ENCODE measurements around the gene LECT2. TPM values are rescaled to one million over a fixed set of nuclear protein-coding genes. Genes with fewer than 3 reads are reported as not detected.

Gene LECT2
- total RNA-seq, 2 experiments from 2014 or later: not detected

- no peak overlapping the region for H3K27ac ChIP-seq (ENCODE audit: low read depth, low read length, poor library complexity, severe bottlenecking)
- intact Hi-C loops (cut with micrococcal nuclease; ENCODE audit: unreplicated experiment): no loop called here
- no peaks in the 10 kb centered on the region for H3K36me3 ChIP-seq (ENCODE audit: insufficient read depth, low read length)
- H4K20me1 ChIP-seq (ENCODE audit: insufficient read depth, low read length): no peaks in the 10 kb centered on the region
- no peaks in the 10 kb centered on the region for H3K79me2 ChIP-seq (ENCODE audit: insufficient read depth, low read depth, low read length)
- peak; percentile 78 for DNase-seq (ENCODE audit: low spot score)
- BruUV-seq (replicated peaks): no TSS peak
- no peak overlapping the region for H3K4me3 ChIP-seq (ENCODE audit: low read depth, low read length, poor library complexity, severe bottlenecking)
- H3K9me2 ChIP-seq (ENCODE audit: insufficient read depth, low read length): no peaks in the 10 kb centered on the region
- no peaks in the 10 kb centered on the region for H3K9me3 ChIP-seq (ENCODE audit: low read length)
- H2AFZ ChIP-seq (ENCODE audit: low read length): peak overlapping the region; percentile 70
- TF ChIP-seq EZH2phosphoT487 (IDR thresholded peaks at IDR 0.05; ENCODE audit: borderline replicate concordance, low read depth, low read length): no peak
- TF ChIP-seq, protein P1, sequence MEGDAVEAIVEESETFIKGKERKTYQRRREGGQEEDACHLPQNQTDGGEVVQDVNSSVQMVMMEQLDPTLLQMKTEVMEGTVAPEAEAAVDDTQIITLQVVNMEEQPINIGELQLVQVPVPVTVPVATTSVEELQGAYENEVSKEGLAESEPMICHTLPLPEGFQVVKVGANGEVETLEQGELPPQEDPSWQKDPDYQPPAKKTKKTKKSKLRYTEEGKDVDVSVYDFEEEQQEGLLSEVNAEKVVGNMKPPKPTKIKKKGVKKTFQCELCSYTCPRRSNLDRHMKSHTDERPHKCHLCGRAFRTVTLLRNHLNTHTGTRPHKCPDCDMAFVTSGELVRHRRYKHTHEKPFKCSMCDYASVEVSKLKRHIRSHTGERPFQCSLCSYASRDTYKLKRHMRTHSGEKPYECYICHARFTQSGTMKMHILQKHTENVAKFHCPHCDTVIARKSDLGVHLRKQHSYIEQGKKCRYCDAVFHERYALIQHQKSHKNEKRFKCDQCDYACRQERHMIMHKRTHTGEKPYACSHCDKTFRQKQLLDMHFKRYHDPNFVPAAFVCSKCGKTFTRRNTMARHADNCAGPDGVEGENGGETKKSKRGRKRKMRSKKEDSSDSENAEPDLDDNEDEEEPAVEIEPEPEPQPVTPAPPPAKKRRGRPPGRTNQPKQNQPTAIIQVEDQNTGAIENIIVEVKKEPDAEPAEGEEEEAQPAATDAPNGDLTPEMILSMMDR (conservative IDR thresholded peaks at IDR 0.05; ENCODE audit: low read length): no peak
- ChIA-PET POLR2A (interaction anchor here (0.5 to 0.9 kb wide), 2 partner anchors 78 to 1003 kb away, joined by 3 read pairs; no protein-coding TSS in a partner anchor), CTCF (ENCODE audit: unreplicated experiment) (interaction anchor here (0.6 kb wide), 1 partner anchor 184 kb away, joined by 3 read pairs; no protein-coding TSS in a partner anchor)
- H3K4me1 ChIP-seq (ENCODE audit: insufficient read depth, low read length, poor library complexity, severe bottlenecking): peaks cover 6% of the 10 kb centered on the region
- no peak overlapping the region for H3K4me2 ChIP-seq (ENCODE audit: low read length)
Observed at GRCh38 chr5:135955525-135955924, 742 bp upstream of the LECT2 start.

DNA sequence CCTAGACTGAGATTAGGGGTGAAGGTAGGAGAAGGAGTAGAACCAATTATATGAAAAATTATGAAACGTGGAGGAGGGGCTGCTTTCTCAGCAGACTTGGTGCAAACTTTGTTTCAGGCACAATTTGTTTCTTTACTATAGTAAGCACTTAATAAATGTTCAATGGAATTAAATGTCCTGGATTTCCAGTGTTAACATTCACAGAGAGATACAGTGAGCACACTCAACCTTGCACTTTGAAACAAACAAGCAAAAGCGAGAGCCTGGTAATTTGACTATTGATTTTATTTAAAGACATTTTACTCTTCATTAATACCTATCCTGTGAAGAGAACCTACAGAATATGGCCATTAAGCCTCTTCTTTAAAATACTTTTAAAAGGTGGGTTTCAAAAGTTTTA is 933 bp downstream of the LECT2 start:
- POLR2A ChIA-PET: no interaction called here
- H4K20me1 ChIP-seq (ENCODE audit: insufficient read depth, low read length): no peaks in the 10 kb centered on the region
- peaks cover 6% of the 10 kb centered on the region for H3K4me1 ChIP-seq (ENCODE audit: insufficient read depth, low read length, poor library complexity, severe bottlenecking)
- intact Hi-C loops (cut with micrococcal nuclease; ENCODE audit: unreplicated experiment): no loop called here
- H3K4me3 ChIP-seq (ENCODE audit: low read depth, low read length, poor library complexity, severe bottlenecking): no peak overlapping the region
- no peak overlapping the region for H3K27ac ChIP-seq (ENCODE audit: low read depth, low read length, poor library complexity, severe bottlenecking)
- H2AFZ ChIP-seq (ENCODE audit: low read length): no peak overlapping the region
- DNase-seq (ENCODE audit: low spot score): no peak
- CTCF ChIA-PET (ENCODE audit: unreplicated experiment): no interaction called here
- H3K9me3 ChIP-seq (ENCODE audit: low read length): no peaks in the 10 kb centered on the region
- no peaks in the 10 kb centered on the region for H3K79me2 ChIP-seq (ENCODE audit: insufficient read depth, low read depth, low read length)
- no peak overlapping the region for H3K4me2 ChIP-seq (ENCODE audit: low read length)
- no peaks in the 10 kb centered on the region for H3K36me3 ChIP-seq (ENCODE audit: insufficient read depth, low read length)
- TF ChIP-seq EZH2phosphoT487 (IDR thresholded peaks at IDR 0.05; ENCODE audit: borderline replicate concordance, low read depth, low read length): no peak
- TF ChIP-seq, protein P1 (conservative IDR thresholded peaks at IDR 0.05; ENCODE audit: low read length): no peak
- H3K9me2 ChIP-seq (ENCODE audit: insufficient read depth, low read length): no peaks in the 10 kb centered on the region
- no TSS peak for BruUV-seq (replicated peaks)

DNA sequence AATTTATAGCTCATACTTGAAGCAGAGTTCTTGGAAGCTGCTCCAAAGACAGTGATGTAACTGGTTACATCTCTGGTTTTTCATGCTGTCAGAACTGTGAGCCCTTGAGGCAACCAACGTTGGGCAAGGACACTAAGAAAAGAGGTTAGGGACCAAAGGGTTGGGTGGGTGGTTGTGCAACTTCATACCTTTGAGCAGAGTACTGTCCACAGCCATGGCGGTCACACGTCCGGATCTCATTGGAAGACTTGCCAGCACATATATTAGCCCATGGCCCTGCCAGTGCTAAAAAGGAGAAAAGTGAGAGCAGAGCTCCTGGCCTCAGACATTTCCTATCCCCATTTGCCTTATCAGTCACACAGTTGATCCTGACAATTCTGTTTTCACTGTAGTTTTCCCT is 2.1 kb downstream of the LECT2 start:
- ChIA-PET CTCF (ENCODE audit: unreplicated experiment) (no interaction called here), POLR2A (no interaction called here)
- no peak for DNase-seq (ENCODE audit: low spot score)
- Histone ChIP-seq H3K79me2 (ENCODE audit: insufficient read depth, low read depth, low read length) (no peaks in the 10 kb centered on the region), H3K4me3 (ENCODE audit: low read depth, low read length, poor library complexity, severe bottlenecking) (no peak overlapping the region), H4K20me1 (ENCODE audit: insufficient read depth, low read length) (no peaks in the 10 kb centered on the region), H3K27ac (ENCODE audit: low read depth, low read length, poor library complexity, severe bottlenecking) (no peak overlapping the region), H3K4me1 (ENCODE audit: insufficient read depth, low read length, poor library complexity, severe bottlenecking) (peaks cover 6% of the 10 kb centered on the region), H3K4me2 (ENCODE audit: low read length) (no peak overlapping the region), H2AFZ (ENCODE audit: low read length) (no peak overlapping the region), H3K36me3 (ENCODE audit: insufficient read depth, low read length) (no peaks in the 10 kb centered on the region), H3K9me3 (ENCODE audit: low read length) (no peaks in the 10 kb centered on the region), H3K9me2 (ENCODE audit: insufficient read depth, low read length) (no peaks in the 10 kb centered on the region)
- TF ChIP-seq, protein P1 (conservative IDR thresholded peaks at IDR 0.05; ENCODE audit: low read length): no peak
- no peak for TF ChIP-seq EZH2phosphoT487 (IDR thresholded peaks at IDR 0.05; ENCODE audit: borderline replicate concordance, low read depth, low read length)
- BruUV-seq (replicated peaks): no TSS peak
- intact Hi-C loops (cut with micrococcal nuclease; ENCODE audit: unreplicated experiment): no loop called here
